SK-N-SH (cell line): Measurements from ENCODE around the gene PSMB10. TPM values are rescaled to one million over a fixed set of nuclear protein-coding genes. Genes with fewer than 3 reads are reported as not detected.

Source experiments
- CTCF ChIA-PET: fragments of 300-600, 350-600 bp; formaldehyde crosslinking; extraction: SDS; loops from one replicate; lab custom pipeline; 2021; lab: Yijun Ruan, JAX
- POLR2A ChIA-PET: fragments of 350-600 bp; sonication (Branson Sonifier 250); formaldehyde crosslinking; extraction: SDS; loops from one replicate; lab custom pipeline; 2020; ENCODE audit warnings: antibody characterized with exemption, inconsistent platforms; lab: Yijun Ruan, JAX
- DNase-seq: peaks from one replicate; pipeline ENCODE4 v3.0.0; 2012
- H2AFZ ChIP-seq: fragments of 200-600 bp; sonication (generic); 2 replicates; pipeline ENCODE4 v1.8.1; 2016; ENCODE audit warnings: antibody characterized with exemption, mild to moderate bottlenecking, low read depth
- H3F3A ChIP-seq: fragments of 200-600 bp; sonication (generic); replicated peaks from 2 replicates; pipeline ENCODE3; 2016; ENCODE audit warnings: antibody characterized with exemption, mild to moderate bottlenecking; ENCODE audit not compliant: insufficient read depth
- H3K27ac ChIP-seq, 2 experiments: fragments of 200-500 bp in 1 of 2; fragments of 200-600 bp in 1 of 2; sonication (Bioruptor generic) in 1 of 2; sonication (generic), shearing (Covaris generic) in 1 of 2; 2 replicates each; pipeline versions ENCODE4 v1.5.1 to v1.6.1; 2014 to 2016; ENCODE audit warnings: low read depth in 2 of 2, inconsistent platforms in 1 of 2, low read length in 1 of 2, mild to moderate bottlenecking in 1 of 2, mixed read lengths in 1 of 2
- H3K27me3 ChIP-seq: fragments of 200-600 bp; sonication (generic), shearing (Covaris generic); 2 replicates; pipeline ENCODE4 v1.6.1; 2016; ENCODE audit warnings: mixed run types; ENCODE audit not compliant: insufficient read depth
- H3K36me3 ChIP-seq, 2 experiments: fragments of 200-500 bp in 1 of 2; fragments of 200-600 bp in 1 of 2; sonication (Bioruptor generic) in 1 of 2; sonication (generic) in 1 of 2; replicated peaks in 1 of 2; 2 replicates each; pipeline versions ENCODE3 to v1.5.1; 2014 to 2016; ENCODE audit warnings: low read length in 1 of 2, mild to moderate bottlenecking in 1 of 2; ENCODE audit not compliant: insufficient read depth in 2 of 2, control insufficient read depth in 1 of 2
- H3K4me1 ChIP-seq, 2 experiments: fragments of 200-500 bp in 1 of 2; fragments of 200-600 bp in 1 of 2; sonication (Bioruptor generic) in 1 of 2; sonication (generic), shearing (Covaris generic) in 1 of 2; 2 replicates each; pipeline versions ENCODE4 v1.5.1 to v1.6.1; 2014 to 2016; ENCODE audit warnings: low read depth in 1 of 2, low read length in 1 of 2, mixed run types in 1 of 2; ENCODE audit not compliant: insufficient read depth in 2 of 2, control insufficient read depth in 1 of 2
- H3K4me2 ChIP-seq: fragments of 200-600 bp; sonication (generic), shearing (Covaris generic); 2 replicates; pipeline ENCODE4 v1.6.1; 2017; ENCODE audit warnings: mixed run types
- H3K4me3 ChIP-seq, 2 experiments: fragments of 200-500 bp in 1 of 2; fragments of 200-600 bp in 1 of 2; sonication (Bioruptor generic) in 1 of 2; sonication (generic), shearing (Covaris generic) in 1 of 2; 2 replicates each; pipeline versions ENCODE4 v1.5.1 to v1.8.1; 2014 to 2016; ENCODE audit warnings: low read depth in 2 of 2, inconsistent platforms in 1 of 2, low read length in 1 of 2, mild to moderate bottlenecking in 1 of 2, mixed read lengths in 1 of 2, moderate library complexity in 1 of 2
- H3K79me2 ChIP-seq: fragments of 200-600 bp; sonication (generic); 2 replicates; pipeline ENCODE4 v1.8.1; 2017; ENCODE audit warnings: mild to moderate bottlenecking; ENCODE audit not compliant: insufficient read depth
- H3K9ac ChIP-seq: fragments of 200-600 bp; sonication (generic); 2 replicates; pipeline ENCODE4 v1.6.1; 2017; ENCODE audit warnings: mixed run types
- H3K9me2 ChIP-seq: fragments of 200-600 bp; sonication (generic); 2 replicates; pipeline ENCODE4 v1.6.1; 2017; ENCODE audit warnings: mixed run types
- H3K9me3 ChIP-seq: fragments of 200-600 bp; sonication (generic); 2 replicates; pipeline ENCODE4 v1.6.1; 2017; ENCODE audit warnings: mixed run types, mild to moderate bottlenecking, moderate library complexity
- H4K20me1 ChIP-seq: fragments of 200-600 bp; sonication (generic); 2 replicates; pipeline ENCODE4 v1.6.1; 2017; ENCODE audit warnings: mild to moderate bottlenecking, mixed run types; ENCODE audit not compliant: insufficient read depth
- EP300 ChIP-seq, 2 experiments: IDR thresholded peaks; 2 replicates each; pipeline versions ENCODE4 v1.4.0 to v1.6.1; 2012; ENCODE audit warnings: borderline replicate concordance in 1 of 2, low read depth in 1 of 2, low read length in 1 of 2
- FOXJ3 ChIP-seq: sonication (generic); formaldehyde crosslinking; IDR thresholded peaks from 2 replicates; pipeline ENCODE4 v1.5.1; 2020; ENCODE audit warnings: mild to moderate bottlenecking, missing genetic modification reagents
- FOXM1 ChIP-seq: IDR thresholded peaks from 2 replicates; pipeline ENCODE4 v1.4.0; 2012; ENCODE audit warnings: low read depth, mild to moderate bottlenecking
- GABPA ChIP-seq: IDR thresholded peaks from 2 replicates; pipeline ENCODE4 v1.4.0; 2012; ENCODE audit warnings: low read depth, mild to moderate bottlenecking
- GATA2 ChIP-seq: sonication (generic); formaldehyde crosslinking; IDR thresholded peaks from 2 replicates; pipeline ENCODE4 v1.5.0; 2020; ENCODE audit warnings: mild to moderate bottlenecking, missing genetic modification reagents
- MEF2A ChIP-seq: IDR thresholded peaks from 2 replicates; pipeline ENCODE4 v1.4.0; 2012; ENCODE audit warnings: low read depth, borderline replicate concordance
- MXI1 ChIP-seq: IDR thresholded peaks from 2 replicates; pipeline ENCODE4 v1.6.1; 2012; ENCODE audit warnings: mild to moderate bottlenecking, low read depth, low read length, improper control_type of control experiment
- NRF1 ChIP-seq: IDR thresholded peaks from 2 replicates; pipeline ENCODE4 v1.6.1; 2012; ENCODE audit warnings: low read depth, mild to moderate bottlenecking, low read length
- RAD21 ChIP-seq: IDR thresholded peaks from 2 replicates; pipeline ENCODE4 v1.6.1; 2012; ENCODE audit warnings: mild to moderate bottlenecking, low read length
- TAF1 ChIP-seq: IDR thresholded peaks from 2 replicates; pipeline ENCODE4 v1.6.1; 2012; ENCODE audit warnings: low read depth, mild to moderate bottlenecking, low read length, moderate library complexity, borderline replicate concordance
- WGBS: methylation state at CpG from one replicate; pipeline ENCODE4 v1.1.6; 2017; ENCODE audit warnings: low lambda C conversion rate; 5-methylcytosine and 5-hydroxymethylcytosine counted together
- polyA plus RNA-seq, 3 experiments: library from polyadenylated mRNA; depleted of rRNA; stranded (reverse); fragments of >200 nt; gene quantifications; 2 replicates each; pipeline ENCODE4 v1.2.3, GENCODE V29; 2012
- TF ChIP-seq, protein P1 (sequence below): IDR thresholded peaks from 2 replicates; pipeline ENCODE4 v1.6.1; 2012; ENCODE audit warnings: mild to moderate bottlenecking, low read depth, low read length, moderate library complexity
- TF ChIP-seq, protein P2 (sequence below): fragments of 200-600 bp; sonication (generic); IDR thresholded peaks from 2 replicates; pipeline ENCODE4 v1.6.1; 2017; ENCODE audit warnings: antibody characterized with exemption, mild to moderate bottlenecking, moderate library complexity
- TF ChIP-seq, protein P3 (sequence below): fragments of 150-350 bp; IDR thresholded peaks from 2 replicates; pipeline ENCODE4 v1.6.1; 2017; ENCODE audit warnings: antibody characterized with exemption, low read length, low read depth, borderline replicate concordance

PSMB10 gene
- polyA plus RNA-seq, 1 of the 3 experiments (the other 2 are of a cell fraction): 57.8 TPM

GRCh38 chr16:67950335-67950843 lies 13.7 kb upstream of the PSMB10 start:
- no peak overlapping the region for H3K9ac ChIP-seq
- H3K4me3 ChIP-seq: no peak overlapping the region
- H3K79me2 ChIP-seq: peaks cover 12% of the 10 kb centered on the region; the same call in 1 of the 2 replicates
- H3K4me1 ChIP-seq: peaks cover 0 to 8% of the 10 kb centered on the region in 2 experiments; a peak in 1 of 4 replicates
- no peak for DNase-seq
- no peak overlapping the region for H3K4me2 ChIP-seq
- no peaks in the 10 kb centered on the region for H4K20me1 ChIP-seq
- TF ChIP-seq GABPA (no peak), FOXJ3 (CRISPR knock-in tag) (no peak), MEF2A (no peak), NRF1 (no peak), FOXM1 (no peak), RAD21 (no peak), EP300 (IDR thresholded peaks at IDR 0.05; ENCODE audit: borderline replicate concordance in 1 of 2, low read depth in 1 of 2, low read length in 1 of 2) (no peak), GATA2 (CRISPR knock-in tag) (no peak), MXI1 (no peak), TAF1 (no peak)
- TF ChIP-seq, protein P1, sequence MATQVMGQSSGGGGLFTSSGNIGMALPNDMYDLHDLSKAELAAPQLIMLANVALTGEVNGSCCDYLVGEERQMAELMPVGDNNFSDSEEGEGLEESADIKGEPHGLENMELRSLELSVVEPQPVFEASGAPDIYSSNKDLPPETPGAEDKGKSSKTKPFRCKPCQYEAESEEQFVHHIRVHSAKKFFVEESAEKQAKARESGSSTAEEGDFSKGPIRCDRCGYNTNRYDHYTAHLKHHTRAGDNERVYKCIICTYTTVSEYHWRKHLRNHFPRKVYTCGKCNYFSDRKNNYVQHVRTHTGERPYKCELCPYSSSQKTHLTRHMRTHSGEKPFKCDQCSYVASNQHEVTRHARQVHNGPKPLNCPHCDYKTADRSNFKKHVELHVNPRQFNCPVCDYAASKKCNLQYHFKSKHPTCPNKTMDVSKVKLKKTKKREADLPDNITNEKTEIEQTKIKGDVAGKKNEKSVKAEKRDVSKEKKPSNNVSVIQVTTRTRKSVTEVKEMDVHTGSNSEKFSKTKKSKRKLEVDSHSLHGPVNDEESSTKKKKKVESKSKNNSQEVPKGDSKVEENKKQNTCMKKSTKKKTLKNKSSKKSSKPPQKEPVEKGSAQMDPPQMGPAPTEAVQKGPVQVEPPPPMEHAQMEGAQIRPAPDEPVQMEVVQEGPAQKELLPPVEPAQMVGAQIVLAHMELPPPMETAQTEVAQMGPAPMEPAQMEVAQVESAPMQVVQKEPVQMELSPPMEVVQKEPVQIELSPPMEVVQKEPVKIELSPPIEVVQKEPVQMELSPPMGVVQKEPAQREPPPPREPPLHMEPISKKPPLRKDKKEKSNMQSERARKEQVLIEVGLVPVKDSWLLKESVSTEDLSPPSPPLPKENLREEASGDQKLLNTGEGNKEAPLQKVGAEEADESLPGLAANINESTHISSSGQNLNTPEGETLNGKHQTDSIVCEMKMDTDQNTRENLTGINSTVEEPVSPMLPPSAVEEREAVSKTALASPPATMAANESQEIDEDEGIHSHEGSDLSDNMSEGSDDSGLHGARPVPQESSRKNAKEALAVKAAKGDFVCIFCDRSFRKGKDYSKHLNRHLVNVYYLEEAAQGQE: no peak
- TF ChIP-seq, protein P2, sequence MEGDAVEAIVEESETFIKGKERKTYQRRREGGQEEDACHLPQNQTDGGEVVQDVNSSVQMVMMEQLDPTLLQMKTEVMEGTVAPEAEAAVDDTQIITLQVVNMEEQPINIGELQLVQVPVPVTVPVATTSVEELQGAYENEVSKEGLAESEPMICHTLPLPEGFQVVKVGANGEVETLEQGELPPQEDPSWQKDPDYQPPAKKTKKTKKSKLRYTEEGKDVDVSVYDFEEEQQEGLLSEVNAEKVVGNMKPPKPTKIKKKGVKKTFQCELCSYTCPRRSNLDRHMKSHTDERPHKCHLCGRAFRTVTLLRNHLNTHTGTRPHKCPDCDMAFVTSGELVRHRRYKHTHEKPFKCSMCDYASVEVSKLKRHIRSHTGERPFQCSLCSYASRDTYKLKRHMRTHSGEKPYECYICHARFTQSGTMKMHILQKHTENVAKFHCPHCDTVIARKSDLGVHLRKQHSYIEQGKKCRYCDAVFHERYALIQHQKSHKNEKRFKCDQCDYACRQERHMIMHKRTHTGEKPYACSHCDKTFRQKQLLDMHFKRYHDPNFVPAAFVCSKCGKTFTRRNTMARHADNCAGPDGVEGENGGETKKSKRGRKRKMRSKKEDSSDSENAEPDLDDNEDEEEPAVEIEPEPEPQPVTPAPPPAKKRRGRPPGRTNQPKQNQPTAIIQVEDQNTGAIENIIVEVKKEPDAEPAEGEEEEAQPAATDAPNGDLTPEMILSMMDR: no peak
- TF ChIP-seq, protein P3, sequence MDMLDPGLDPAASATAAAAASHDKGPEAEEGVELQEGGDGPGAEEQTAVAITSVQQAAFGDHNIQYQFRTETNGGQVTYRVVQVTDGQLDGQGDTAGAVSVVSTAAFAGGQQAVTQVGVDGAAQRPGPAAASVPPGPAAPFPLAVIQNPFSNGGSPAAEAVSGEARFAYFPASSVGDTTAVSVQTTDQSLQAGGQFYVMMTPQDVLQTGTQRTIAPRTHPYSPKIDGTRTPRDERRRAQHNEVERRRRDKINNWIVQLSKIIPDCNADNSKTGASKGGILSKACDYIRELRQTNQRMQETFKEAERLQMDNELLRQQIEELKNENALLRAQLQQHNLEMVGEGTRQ: no peak
- H3F3A ChIP-seq: peaks cover 7% of the 10 kb centered on the region
- H2AFZ ChIP-seq: no peak overlapping the region
- no peak overlapping the region for H3K27ac ChIP-seq
- no peaks in the 10 kb centered on the region for H3K27me3 ChIP-seq
- H3K9me2 ChIP-seq: no peaks in the 10 kb centered on the region
- H3K36me3 ChIP-seq: peaks cover 11 to 77% of the 10 kb centered on the region in 2 experiments
- ChIA-PET CTCF (interaction anchor here (1.0 to 2.5 kb wide), 3 partner anchors 9 to 134 kb away, joined by 4 to 9 read pairs (median 9); no protein-coding TSS in a partner anchor), POLR2A (interaction anchor here (1.1 to 1.6 kb wide), 2 partner anchors 10 kb away, joined by 4 read pairs; no protein-coding TSS in a partner anchor)
- WGBS: 97% methylated on average over 11 of the region's 16 CpGs
- no peaks in the 10 kb centered on the region for H3K9me3 ChIP-seq
